Choroid plexus epithelial cell (primary cell): ENCODE measurements around the gene GLI2.

Experiments
- DNase-seq: peaks from one replicate; pipeline ENCODE4 v3.0.0-alpha.2; 2010; ENCODE audit warnings: low read depth
- H3K4me3 ChIP-seq: 2 replicates; pipeline ENCODE4 v1.5.1; 2011; ENCODE audit warnings: low read depth, mild to moderate bottlenecking, control low read depth, low read length, moderate library complexity
- TF ChIP-seq, protein P1 (sequence below): conservative IDR thresholded peaks from 2 replicates; pipeline ENCODE4 v1.5.1; 2011; ENCODE audit warnings: low read depth, mild to moderate bottlenecking, control low read depth, inconsistent platforms, low read length, moderate library complexity

The GLI2 gene

DNA sequence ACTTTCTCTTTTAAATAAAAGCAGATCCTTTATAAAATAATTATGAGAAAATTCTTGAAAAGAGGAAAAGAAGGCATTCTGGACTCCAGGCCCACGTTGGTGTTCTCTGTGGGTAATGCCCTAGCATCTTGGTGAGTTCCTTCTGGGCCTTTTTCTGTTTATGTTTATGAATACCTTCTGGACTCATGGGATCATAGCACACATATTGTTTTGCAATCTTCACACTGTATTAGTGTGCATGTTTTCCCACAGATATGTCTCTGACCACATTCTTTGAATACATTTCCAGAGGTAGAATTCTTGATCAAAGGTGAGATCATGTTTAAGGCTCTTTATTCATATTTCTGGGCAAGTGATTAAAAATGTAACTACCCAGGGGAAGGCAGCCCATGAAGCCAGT is 15.9 kb downstream of the GLI2 start:
- peak; percentile 72 for DNase-seq
- TF ChIP-seq, protein P1, sequence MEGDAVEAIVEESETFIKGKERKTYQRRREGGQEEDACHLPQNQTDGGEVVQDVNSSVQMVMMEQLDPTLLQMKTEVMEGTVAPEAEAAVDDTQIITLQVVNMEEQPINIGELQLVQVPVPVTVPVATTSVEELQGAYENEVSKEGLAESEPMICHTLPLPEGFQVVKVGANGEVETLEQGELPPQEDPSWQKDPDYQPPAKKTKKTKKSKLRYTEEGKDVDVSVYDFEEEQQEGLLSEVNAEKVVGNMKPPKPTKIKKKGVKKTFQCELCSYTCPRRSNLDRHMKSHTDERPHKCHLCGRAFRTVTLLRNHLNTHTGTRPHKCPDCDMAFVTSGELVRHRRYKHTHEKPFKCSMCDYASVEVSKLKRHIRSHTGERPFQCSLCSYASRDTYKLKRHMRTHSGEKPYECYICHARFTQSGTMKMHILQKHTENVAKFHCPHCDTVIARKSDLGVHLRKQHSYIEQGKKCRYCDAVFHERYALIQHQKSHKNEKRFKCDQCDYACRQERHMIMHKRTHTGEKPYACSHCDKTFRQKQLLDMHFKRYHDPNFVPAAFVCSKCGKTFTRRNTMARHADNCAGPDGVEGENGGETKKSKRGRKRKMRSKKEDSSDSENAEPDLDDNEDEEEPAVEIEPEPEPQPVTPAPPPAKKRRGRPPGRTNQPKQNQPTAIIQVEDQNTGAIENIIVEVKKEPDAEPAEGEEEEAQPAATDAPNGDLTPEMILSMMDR = no peak
- no peak overlapping the region for H3K4me3 ChIP-seq

DNA sequence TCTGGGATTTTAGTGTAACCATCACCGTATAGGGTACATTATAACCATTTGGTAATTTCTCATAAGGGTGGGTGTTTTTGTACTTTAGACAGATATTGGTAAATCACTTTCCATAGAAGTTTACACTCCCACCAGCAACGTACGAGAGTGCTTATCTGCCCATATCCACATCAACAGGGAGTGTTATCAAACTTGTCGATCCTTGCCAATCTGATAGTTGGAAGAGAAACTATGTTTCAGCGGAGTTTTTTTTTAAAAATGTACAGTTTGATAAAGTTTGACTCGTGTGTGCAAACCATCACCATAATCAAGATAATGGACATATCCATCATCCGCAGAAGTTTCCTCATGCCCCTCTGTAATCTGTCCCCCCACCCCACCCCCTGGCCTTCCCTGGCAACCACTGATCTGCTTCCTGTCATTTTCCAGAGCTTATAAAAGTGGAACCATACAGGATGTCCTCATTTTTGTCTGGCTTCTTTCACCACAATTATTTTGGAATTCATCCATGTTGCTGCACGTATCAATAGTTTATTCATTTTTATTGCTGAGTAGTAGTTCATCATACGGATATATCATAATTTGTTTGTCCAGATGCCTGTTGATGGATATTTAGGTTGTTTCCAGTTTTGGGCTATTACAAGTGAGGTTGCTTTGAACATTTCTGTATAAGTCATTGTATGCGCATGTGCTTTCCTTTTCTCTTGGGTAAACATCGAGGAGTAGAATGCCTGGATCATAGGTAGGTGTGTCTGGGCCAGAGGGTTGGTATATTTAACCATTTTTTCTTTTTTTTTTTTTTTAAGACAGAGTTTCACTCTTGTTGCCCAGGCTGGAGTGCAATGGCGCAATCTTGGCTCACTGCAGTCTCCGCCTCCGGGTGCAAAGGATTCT is 18.6 kb downstream of the GLI2 start:
- no peak for DNase-seq
- peak overlapping the region; percentile 6 for H3K4me3 ChIP-seq
- TF ChIP-seq, protein P1 = no peak

DNA sequence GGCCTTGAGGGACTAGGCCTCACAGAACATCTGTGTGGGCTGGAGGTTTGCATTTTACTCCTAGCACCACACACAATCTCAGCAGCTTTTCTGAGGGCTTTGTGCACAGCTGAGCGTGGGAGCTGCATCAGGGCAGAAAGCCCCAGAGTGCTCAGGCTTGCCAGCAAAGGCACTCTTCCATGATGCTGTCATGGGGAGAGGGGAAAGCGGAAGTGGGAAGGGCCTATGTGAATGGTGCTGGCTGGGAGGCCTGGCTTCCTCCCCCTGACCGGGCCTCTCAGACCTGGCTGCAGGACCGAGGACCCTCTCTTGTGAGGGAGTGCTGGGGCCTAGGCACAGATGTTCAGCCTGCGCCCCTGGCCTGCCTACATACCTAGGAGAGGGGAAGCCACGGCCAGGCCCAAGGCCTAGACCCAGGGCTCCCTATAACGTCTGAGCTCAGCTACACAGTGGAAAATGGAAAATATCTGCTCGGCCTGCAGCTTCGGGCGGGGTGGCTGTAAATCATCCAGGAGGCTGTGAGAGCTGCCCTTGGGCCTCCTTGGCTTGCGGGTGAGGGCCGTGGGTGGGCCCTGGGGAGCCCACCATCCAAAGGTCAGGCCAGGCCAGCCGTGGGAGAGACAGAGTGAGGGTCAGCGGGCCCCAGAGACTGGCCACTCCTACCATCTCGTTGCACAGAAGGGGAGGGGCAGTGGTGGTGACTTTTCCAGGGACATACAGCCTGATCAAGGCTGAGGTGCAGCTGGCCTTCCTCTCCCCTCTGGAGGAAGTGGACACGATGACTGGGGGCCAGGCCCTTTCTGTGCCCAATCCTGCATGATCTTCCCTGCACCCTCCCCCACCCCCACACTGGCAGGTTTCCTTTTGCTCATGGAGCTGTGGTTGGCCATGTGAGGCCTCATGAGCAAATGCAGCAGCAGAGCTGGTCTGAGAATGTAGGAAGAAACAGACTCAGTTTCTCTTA is 22.8 kb downstream of the GLI2 start:
- TF ChIP-seq, protein P1 = no peak
- no peak overlapping the region for H3K4me3 ChIP-seq
- peak; percentile 78 for DNase-seq

DNA sequence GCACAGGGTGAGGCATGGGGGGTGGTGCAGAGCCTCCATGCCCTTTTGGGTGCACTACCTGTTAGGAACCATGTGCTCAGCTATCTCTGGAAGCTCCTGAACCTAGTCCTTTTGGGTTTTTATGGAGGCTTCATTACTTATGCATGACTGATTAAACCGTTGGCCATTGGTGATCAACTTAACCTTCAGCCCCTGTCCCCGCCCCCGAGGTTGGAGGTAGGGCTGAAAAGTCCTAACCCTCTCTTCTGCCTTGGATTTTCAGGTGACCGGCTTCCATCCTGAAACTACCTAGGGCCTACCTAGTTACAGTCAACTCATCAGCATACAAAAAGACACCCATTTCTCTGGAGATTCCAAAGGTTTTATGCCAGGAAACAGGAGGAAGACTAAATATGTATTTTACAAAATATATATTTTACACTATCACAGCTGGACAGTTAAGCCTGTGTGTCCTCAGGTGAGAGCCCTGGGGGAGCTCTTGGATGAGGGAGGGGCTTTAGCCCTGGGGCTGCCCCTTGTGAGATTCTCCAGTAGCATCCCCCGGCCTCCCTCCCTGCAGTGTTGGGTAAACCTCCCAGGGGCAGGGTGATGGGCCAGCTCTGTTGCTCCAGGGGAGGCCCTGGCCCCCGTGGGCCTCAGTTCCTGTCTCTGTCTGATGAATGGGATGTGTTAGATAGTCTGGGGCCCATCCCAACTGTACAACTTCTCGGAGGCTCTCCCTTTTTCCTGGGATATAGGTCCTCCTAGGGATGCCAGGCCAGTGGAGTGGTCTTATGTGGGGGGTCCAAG is 24.1 kb downstream of the GLI2 start:
- TF ChIP-seq, protein P1 = no peak
- no peak for DNase-seq
- no peak overlapping the region for H3K4me3 ChIP-seq

DNA sequence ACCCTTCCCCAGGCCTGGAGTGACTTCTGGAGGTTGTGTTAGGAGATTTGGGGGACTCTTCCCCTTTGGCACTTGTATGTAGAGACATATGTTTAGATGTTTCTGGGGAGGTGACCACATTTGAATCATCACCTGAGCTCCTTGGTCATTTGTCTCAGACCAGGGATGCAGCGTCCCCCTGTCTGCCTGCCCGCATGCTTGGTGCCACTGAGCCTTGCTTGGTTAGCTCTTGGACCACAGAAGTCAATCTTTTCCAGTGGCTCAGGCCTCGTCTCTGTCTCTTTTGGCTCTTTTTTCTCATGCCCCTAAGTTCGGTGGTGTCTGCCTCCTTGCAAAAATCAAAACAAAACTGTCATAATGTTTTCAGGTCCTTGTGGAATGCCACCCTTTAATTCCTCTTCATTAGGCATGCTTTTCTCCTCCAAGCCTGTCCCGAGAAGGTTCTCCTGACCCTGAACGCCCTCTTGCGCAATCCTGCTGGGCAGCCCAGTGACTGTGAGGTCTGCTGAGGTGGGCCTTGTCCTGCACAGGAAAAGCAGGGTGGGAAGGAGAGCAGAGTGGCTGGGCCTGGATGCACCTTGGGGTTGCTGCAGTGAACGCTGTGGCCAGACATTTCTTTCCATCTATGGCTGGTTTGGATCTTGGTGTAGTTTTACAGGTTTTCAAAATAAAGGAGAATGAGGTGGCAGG is 24.9 kb downstream of the GLI2 start:
- TF ChIP-seq, protein P1 = no peak
- peak; percentile 46 for DNase-seq
- no peak overlapping the region for H3K4me3 ChIP-seq

DNA sequence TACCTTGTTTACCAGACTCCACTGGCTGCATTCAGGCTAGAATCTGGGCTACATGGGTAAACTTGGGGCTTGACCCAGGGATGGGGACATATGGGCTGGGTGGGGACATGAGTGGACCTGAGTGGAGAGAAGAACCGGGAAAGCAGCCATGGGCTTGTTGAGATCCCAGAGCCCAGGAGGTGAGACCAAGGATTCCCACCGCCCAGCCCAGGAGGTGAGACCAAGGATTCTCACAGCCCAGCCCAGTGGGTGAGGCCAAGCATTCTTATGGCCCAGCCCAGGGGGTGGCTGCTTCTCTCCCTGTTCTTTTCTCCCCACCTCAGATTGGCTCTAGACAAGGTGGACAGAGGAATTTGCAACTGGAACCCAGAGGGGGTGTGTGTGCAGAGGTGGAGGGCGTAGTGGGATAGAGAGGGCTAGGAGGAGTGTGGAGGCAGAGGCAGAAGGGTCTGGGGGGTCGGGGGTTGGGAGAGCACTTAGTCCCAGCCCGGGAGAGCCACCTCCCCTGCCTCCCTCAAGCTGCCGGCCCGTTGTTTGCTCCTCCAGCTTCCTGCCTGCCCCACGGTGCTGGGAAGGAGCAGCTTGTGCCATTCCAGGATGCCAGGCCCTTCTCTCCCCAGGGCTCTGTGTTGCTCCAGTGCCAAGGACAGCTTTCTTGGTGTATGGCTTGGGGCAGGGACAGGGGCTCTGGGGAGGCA is 25.6 kb downstream of the GLI2 start:
- DNase-seq = no peak
- TF ChIP-seq, protein P1 = no peak
- no peak overlapping the region for H3K4me3 ChIP-seq
